GM15510 (cell line): ENCODE results near the gene GPR135.
A peak's percentile ranks its signal among the peaks of the same experiment; 100 is the strongest.

Experiments used
- POLR2A ChIP-seq: IDR thresholded peaks from 3 replicates; pipeline ENCODE4 v1.6.1; 2011; ENCODE audit warnings: borderline replicate concordance; ENCODE audit not compliant: insufficient read length; ENCODE audit errors: extremely low read depth

GPR135 gene

DNA sequence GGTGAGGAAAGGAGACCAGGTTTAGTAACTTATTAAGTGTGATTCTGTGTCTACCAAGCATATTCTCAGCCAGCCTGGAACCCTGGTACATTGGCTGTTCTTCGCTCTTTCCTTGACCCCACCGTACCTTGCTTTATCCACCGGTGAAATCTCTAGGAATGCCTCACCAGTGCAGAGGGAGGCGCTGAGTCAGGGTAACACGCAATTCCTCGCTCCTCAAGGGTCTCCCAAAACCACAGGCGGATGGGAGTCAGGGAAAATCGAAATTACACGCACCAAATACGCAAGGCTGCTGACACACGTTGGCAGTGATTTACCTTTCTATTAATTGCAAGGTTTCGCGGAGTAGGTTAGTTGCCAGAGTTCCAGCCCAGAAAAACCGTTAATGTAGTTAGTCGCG is 18.2 kb upstream of the GPR135 start:
- no peak for TF ChIP-seq POLR2A

DNA sequence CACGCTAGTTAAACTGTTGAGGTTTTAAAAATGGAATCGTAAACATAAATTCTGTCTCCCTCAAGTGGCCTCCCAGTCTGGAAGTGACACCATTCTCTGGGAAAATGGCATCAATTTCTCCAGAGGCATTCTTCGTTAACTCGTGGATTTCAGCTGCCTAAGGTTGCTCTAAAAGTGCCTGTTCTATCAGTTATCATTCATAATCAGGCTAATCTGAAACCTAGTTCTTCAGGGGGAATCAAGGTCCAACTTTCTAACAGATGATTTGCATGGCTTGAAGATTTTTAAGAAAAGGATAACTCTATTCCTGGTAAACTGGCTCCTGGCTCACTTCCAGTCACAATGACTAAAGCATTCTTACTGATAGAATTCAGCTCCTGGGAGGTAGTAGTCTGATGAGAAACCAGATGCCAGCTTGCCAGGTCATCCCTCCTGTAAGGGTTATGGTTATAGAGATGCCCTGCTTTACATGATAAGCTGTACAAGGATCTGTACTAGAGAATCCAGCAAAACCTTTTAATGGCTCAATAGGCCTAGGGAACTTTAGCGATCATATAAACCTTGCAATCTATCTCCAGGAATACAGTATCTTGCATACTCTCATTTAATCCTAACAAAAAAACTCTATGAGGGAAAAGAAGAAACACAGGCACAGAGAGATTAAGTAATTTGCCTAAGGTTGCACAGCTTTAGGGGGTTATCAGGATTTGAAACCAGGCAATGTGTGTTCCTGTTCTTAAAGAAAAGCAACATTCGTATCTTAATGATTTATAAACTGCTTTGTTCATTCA is 17.6 kb upstream of the GPR135 start:
- TF ChIP-seq POLR2A: no peak

DNA sequence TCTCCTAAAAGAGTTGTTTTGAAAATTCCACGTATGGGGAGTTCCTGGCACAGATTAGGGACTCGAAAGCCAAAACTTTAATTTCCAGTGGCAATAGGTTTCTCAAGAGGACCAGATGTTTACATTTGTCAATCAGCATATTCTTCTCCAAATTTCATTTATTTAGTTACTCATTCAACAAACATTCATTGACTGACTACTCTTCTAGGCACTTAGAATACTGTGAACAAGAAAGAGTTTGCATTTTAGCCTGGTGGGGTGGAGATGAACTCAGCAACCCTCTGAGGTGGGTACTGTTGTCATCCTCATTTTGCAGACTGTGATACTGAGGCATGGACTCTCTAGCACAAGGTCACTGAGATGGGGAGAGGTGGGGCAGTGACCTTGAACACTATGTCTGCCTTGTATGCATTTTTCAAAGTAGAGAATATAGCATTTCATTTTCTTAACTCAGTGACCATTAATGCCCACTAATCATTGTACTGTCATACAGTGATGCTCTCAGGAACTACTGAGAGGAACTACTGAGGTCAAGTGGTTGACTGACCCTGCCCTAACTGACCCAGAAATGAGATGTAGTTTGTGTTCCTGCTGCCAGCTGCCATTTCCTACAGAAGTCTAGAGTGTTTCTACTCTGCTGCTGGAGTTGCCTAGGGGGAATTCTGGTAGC is 16.8 kb upstream of the GPR135 start:
- no peak for TF ChIP-seq POLR2A

DNA sequence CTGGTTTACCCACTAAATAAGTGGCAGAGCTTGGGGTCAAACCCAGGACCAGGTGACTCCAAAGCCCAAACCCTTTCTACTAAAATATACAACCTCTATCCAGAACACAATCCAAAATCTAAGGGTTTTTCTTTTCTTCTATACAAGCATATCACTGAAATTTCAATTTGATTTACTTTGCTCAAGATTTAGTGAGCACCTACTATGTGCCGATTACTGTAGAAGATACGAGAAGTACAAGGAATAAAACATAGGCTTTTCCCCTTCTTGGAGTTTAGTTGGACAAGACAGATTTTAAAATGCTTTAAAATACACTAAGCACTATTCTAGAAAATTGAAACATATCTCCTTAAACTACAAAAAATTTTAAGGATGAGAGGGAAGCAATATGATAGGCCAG is 16.2 kb upstream of the GPR135 start:
- no peak for TF ChIP-seq POLR2A

- TF ChIP-seq POLR2A: no peak
Observed at GRCh38 chr14:59480166-59480565, 15.0 kb upstream of the GPR135 start.

GRCh38 chr14:59478540-59478939 is 13.4 kb upstream of the GPR135 start:
- no peak for TF ChIP-seq POLR2A

DNA sequence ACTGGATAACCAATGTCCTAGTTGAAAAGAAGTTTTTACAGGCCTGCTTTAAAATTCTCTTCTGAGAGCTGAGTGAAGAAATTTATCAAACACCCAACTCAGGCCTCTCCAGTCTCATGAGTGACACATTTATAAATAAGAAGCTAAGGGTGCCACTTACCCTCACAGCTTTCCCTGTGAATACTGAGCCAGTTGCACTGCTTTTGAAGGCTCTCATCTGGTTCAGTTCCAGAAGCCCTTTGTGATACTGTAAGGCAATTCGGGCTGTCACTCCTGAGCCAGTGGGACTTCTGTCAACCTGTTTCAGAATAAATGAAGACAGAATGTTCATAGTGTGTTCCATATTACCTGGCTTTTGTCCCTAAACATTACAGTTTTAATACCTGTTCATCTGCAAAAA is 10.5 kb upstream of the GPR135 start:
- TF ChIP-seq POLR2A: no peak

GRCh38 chr14:59474172-59474571 is 9.0 kb upstream of the GPR135 start:
- TF ChIP-seq POLR2A: no peak

GRCh38 chr14:59464486-59465315 is 479 bp downstream of the GPR135 start:
- peak; percentile 25 for TF ChIP-seq POLR2A

DNA sequence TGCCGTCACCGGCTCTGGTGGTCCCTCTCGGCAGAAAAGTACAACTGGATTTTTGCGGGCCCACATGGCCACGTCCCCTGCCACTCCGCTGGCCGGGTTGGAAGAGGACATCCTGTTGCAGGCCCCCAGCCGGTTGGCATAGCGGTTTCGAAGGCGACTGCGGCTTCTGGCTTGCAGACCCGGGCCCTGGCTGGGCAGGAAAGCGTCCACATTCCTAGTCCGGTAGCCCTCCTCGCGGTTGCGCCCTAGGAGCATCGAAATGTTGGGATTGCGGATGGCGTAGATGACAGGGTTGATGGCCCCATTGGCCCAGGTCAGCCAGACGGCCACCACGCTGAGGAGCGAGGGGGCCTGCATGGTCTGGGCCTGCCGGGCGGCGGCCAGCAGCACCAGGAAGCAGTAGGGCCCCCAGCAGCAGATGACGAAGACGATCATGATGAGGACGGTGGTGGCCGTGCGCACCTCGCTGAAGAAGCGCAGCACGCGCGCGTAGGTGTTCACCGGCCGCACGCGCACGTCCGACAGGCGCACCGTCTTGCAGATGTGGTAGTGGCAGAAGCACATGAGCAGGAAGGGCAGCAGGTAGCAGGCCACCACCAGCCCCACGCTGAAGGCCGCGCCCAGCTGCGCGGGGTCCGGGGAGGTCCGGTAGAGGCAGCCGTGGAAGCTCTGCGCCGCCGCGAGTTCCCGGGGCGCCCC is 1.2 kb downstream of the GPR135 start:
- TF ChIP-seq POLR2A: no peak

GRCh38 chr14:59461891-59462290 is 3.3 kb downstream of the GPR135 start:
- no peak for TF ChIP-seq POLR2A

DNA sequence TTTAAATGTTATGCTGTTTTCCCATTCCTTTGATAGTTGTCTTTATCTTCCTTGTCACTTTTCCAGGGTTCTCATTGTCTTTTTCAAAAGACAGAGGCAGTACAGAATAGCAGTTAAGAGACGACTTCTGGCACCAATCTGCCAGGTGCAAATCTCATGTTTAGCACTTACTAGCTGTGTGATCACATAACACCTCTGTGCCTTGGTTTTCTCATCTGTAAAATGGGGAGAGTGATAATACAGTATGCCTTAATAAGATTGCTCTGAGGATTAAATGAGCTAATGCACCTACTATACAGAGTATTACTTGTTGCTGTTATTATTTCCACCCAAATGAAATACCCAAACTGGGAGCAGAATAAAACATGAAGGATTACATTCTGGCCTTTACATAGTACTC is 4.8 kb downstream of the GPR135 start:
- TF ChIP-seq POLR2A: no peak

- no peak for TF ChIP-seq POLR2A
Observed at GRCh38 chr14:59458486-59458885, 6.7 kb downstream of the GPR135 start.

DNA sequence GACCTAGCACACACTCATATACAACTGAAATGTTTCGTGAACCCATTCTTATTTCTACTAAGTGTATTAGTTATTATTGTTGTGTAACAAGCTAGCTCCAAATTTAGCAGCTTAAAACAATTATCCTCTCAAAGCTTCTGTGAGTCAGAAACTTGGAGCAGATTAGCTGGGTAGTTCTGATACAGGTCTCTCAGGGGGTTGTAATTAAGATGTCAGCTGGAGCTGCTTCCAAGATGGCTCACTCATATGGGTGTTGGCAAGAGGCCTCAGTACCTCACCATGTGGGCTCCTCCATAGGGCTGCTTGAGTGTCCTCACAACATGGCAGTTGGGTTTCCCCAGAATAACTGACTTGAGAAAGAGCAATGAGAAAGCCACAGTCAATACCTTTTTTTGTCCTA is 9.8 kb downstream of the GPR135 start:
- TF ChIP-seq POLR2A: no peak

DNA sequence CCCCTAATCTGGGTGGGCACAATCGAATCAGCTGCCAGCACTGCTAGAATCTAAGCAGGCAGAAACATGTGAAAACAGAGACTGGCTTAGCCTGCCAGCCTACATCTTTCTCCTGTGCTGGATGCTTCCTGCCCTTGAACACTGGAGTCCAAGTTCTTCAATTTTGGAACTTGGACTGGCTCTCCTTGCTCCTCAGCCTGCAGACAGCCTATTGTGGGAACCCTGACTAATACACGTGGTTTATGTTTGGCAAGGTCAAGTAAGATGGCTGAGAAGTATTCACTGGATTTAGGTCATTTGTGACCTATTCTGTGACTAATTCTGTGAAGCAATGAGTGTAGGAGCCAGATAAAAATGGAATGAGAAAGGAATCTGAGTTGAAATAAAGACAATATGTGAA is 11.0 kb downstream of the GPR135 start:
- TF ChIP-seq POLR2A: no peak
